ENCODE measurements around the gene SLC39A13.

SLC39A13 gene

GRCh38 chr11:47411884-47412746 lies 3.7 kb downstream of the SLC39A13 start:
- TF ChIP-seq CTCF (IDR thresholded peaks at IDR 0.05) = peak; percentile 94
- no peak for TF ChIP-seq ZFX (IDR thresholded peaks at IDR 0.05; ENCODE audit: borderline replicate concordance)
- no peak overlapping the region for H3K27ac ChIP-seq

- H3K27ac ChIP-seq = no peak overlapping the region
- TF ChIP-seq CTCF (IDR thresholded peaks at IDR 0.05) = no peak
- no peak for TF ChIP-seq ZFX (IDR thresholded peaks at IDR 0.05; ENCODE audit: borderline replicate concordance)
Measured at GRCh38 chr11:47413351-47413750, 5.0 kb downstream of the SLC39A13 start.

GRCh38 chr11:47413908-47414684 lies 5.7 kb downstream of the SLC39A13 start:
- TF ChIP-seq CTCF (IDR thresholded peaks at IDR 0.05) = no peak
- no peak for TF ChIP-seq ZFX (IDR thresholded peaks at IDR 0.05; ENCODE audit: borderline replicate concordance)
- H3K27ac ChIP-seq = no peak overlapping the region

GRCh38 chr11:47414685-47415070 lies 6.3 kb downstream of the SLC39A13 start:
- TF ChIP-seq CTCF (IDR thresholded peaks at IDR 0.05) = no peak
- TF ChIP-seq ZFX (IDR thresholded peaks at IDR 0.05; ENCODE audit: borderline replicate concordance) = no peak
- H3K27ac ChIP-seq = no peak overlapping the region

- TF ChIP-seq CTCF (IDR thresholded peaks at IDR 0.05) (no peak), ZFX (IDR thresholded peaks at IDR 0.05; ENCODE audit: borderline replicate concordance) (no peak)
- H3K27ac ChIP-seq = peak overlapping the region; percentile 44
Measured at GRCh38 chr11:47415091-47415854, 6.9 kb downstream of the SLC39A13 start.

GRCh38 chr11:47415949-47416472 lies 7.6 kb downstream of the SLC39A13 start:
- TF ChIP-seq ZFX (IDR thresholded peaks at IDR 0.05; ENCODE audit: borderline replicate concordance) (no peak), CTCF (IDR thresholded peaks at IDR 0.05) (no peak)
- peak overlapping the region; percentile 44 for H3K27ac ChIP-seq

Measured in 22Rv1 (cell line).